Measurements from ENCODE around the gene ADGRG1. TPM values are rescaled to one million over a fixed set of nuclear protein-coding genes. Genes with fewer than 3 reads are reported as not detected.

ADGRG1 gene
- total and polyA plus RNA-seq, 2 donors (not counting 1 experiment from before 2014, with no cell fraction given) = 0.20 to 0.61 TPM

DNA sequence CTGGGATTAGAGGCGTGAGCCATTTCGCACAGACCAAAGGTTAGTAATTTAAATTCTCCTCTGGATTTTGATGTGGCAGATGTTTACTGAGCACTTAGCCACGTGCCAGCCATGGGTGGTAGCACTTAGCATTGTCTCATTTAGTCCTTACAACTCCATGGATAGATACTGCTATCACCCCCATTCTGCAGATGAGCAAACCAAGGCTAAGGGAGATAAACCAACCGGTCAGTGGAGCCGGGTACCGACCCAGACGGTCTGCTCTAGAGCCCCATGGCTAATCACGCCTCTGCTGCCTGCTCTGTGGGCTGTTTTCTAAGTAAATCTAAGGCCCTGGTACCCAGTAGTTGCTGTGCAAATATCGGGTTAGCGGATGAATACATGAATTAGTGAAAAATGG is 12.6 kb upstream of the ADGRG1 start:
- DNase-seq (no peak), ATAC-seq (ENCODE audit: low read depth) (no peak)
- Histone ChIP-seq H3K4me1 (ENCODE audit: control insufficient read depth in 2 of 2, insufficient read depth in 2 of 2, low read length in 2 of 2) (no peaks in the 10 kb centered on the region), H3K4me3 (ENCODE audit: control extremely low read depth in 1 of 5, extremely low read depth in 1 of 5, insufficient read depth in 1 of 5, low read depth in 2 of 5, low read length in 4 of 5) (no peak overlapping the region), H2AFZ (ENCODE audit: insufficient read depth, low read depth, low read length, poor library complexity, severe bottlenecking) (no peak overlapping the region), H3K27me3 (replicated peaks in 1 of 4; ENCODE audit: control extremely low read depth in 1 of 4, control insufficient read depth in 3 of 4, insufficient read depth in 4 of 4, low read length in 3 of 4) (peaks cover 0 to 2% (median 0%) of the 10 kb centered on the region in 4 experiments), H3K36me3 (replicated peaks in 1 of 2; ENCODE audit: control extremely low read depth in 1 of 2, control insufficient read depth in 1 of 2, extremely low read depth in 1 of 2, insufficient read depth in 2 of 2, low read length in 1 of 2) (no peaks in the 10 kb centered on the region), H4K20me1 (ENCODE audit: control insufficient read depth, insufficient read depth, low read length, poor library complexity, severe bottlenecking) (no peaks in the 10 kb centered on the region), H3K4me2 (replicated peaks; ENCODE audit: low read depth, low read length, poor library complexity, severe bottlenecking) (no peak overlapping the region), H3K9ac (ENCODE audit: low read length) (no peak overlapping the region), H3K79me2 (ENCODE audit: control insufficient read depth, insufficient read depth, low read length) (no peaks in the 10 kb centered on the region), H3K9me3 (ENCODE audit: control extremely low read depth in 1 of 3, control insufficient read depth in 2 of 3, insufficient read depth in 1 of 3, low read length in 2 of 3) (no peaks in the 10 kb centered on the region), H3K27ac (ENCODE audit: low read length in 2 of 2) (no peak overlapping the region)
- peaks cover 5% of the 10 kb centered on the region for H3K27me3 Mint-ChIP-seq
- H3K4me3 Mint-ChIP-seq = no peak overlapping the region
- H3K27ac Mint-ChIP-seq = no peak overlapping the region
- CTCF ChIA-PET = no interaction called here
- no peaks in the 10 kb centered on the region for H3K9me3 Mint-ChIP-seq (ENCODE audit: insufficient read depth)
- intact Hi-C loops (cut with micrococcal nuclease) = no loop called here
- WGBS (ENCODE audit: insufficient coverage) = 95% methylated on average over 9 of the region's 10 CpGs
- no peaks in the 10 kb centered on the region for H3K4me1 Mint-ChIP-seq
- TF ChIP-seq, protein P1, sequence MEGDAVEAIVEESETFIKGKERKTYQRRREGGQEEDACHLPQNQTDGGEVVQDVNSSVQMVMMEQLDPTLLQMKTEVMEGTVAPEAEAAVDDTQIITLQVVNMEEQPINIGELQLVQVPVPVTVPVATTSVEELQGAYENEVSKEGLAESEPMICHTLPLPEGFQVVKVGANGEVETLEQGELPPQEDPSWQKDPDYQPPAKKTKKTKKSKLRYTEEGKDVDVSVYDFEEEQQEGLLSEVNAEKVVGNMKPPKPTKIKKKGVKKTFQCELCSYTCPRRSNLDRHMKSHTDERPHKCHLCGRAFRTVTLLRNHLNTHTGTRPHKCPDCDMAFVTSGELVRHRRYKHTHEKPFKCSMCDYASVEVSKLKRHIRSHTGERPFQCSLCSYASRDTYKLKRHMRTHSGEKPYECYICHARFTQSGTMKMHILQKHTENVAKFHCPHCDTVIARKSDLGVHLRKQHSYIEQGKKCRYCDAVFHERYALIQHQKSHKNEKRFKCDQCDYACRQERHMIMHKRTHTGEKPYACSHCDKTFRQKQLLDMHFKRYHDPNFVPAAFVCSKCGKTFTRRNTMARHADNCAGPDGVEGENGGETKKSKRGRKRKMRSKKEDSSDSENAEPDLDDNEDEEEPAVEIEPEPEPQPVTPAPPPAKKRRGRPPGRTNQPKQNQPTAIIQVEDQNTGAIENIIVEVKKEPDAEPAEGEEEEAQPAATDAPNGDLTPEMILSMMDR (IDR thresholded peaks at IDR 0.05) = no peak
- no peak for TF ChIP-seq EZH2 (IDR thresholded peaks at IDR 0.05; ENCODE audit: borderline replicate concordance, insufficient read depth, low read depth, low read length, poor library complexity, severe bottlenecking)
- POLR2A ChIA-PET = no interaction called here

DNA sequence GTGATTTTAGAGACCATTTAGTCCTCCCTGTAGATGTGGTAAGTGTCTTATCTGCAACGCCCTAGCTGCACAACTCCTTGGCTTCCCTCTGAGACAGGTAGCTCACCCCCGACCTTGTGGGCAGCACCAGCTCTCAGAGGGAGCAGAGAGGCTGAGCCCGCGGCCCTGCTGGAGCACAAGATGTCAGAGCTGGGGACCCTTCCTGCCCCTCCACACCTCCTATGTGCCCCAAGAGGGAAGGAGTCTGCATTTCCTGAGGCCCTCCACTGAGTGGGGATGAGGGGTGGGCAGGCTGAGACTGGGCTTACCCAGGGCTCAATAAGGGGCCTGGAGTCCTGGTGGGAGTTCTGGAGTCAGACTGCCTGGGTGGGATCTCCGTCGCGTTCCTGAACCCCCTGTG is 12.2 kb upstream of the ADGRG1 start:
- H3K27ac Mint-ChIP-seq = no peak overlapping the region
- no peak overlapping the region for H3K4me3 Mint-ChIP-seq
- no peak for DNase-seq

More for the DNA sequence above, 12.2 kb upstream of the ADGRG1 start:
- TF ChIP-seq, protein P1 (IDR thresholded peaks at IDR 0.05) = no peak
- TF ChIP-seq EZH2 (IDR thresholded peaks at IDR 0.05; ENCODE audit: borderline replicate concordance, insufficient read depth, low read depth, low read length, poor library complexity, severe bottlenecking) = no peak
- H3K4me3 ChIP-seq (ENCODE audit: control extremely low read depth in 1 of 5, extremely low read depth in 1 of 5, insufficient read depth in 1 of 5, low read depth in 2 of 5, low read length in 4 of 5) = no peak overlapping the region
- no peaks in the 10 kb centered on the region for H3K4me1 Mint-ChIP-seq
- H3K27ac ChIP-seq (ENCODE audit: low read length in 2 of 2) = no peak overlapping the region
- CTCF ChIA-PET = no interaction called here
- H4K20me1 ChIP-seq (ENCODE audit: control insufficient read depth, insufficient read depth, low read length, poor library complexity, severe bottlenecking) = no peaks in the 10 kb centered on the region
- H3K79me2 ChIP-seq (ENCODE audit: control insufficient read depth, insufficient read depth, low read length) = no peaks in the 10 kb centered on the region
- H3K9me3 ChIP-seq (ENCODE audit: control extremely low read depth in 1 of 3, control insufficient read depth in 2 of 3, insufficient read depth in 1 of 3, low read length in 2 of 3) = no peaks in the 10 kb centered on the region
- H3K4me1 ChIP-seq (ENCODE audit: control insufficient read depth in 2 of 2, insufficient read depth in 2 of 2, low read length in 2 of 2) = no peaks in the 10 kb centered on the region
- no peak overlapping the region for H2AFZ ChIP-seq (ENCODE audit: insufficient read depth, low read depth, low read length, poor library complexity, severe bottlenecking)
- H3K9ac ChIP-seq (ENCODE audit: low read length) = no peak overlapping the region
- no peaks in the 10 kb centered on the region for H3K9me3 Mint-ChIP-seq (ENCODE audit: insufficient read depth)
- H3K27me3 ChIP-seq (replicated peaks in 1 of 4; ENCODE audit: control extremely low read depth in 1 of 4, control insufficient read depth in 3 of 4, insufficient read depth in 4 of 4, low read length in 3 of 4) = peaks cover 0 to 2% (median 0%) of the 10 kb centered on the region in 4 experiments
- intact Hi-C loops (cut with micrococcal nuclease) = no loop called here
- peaks cover 5% of the 10 kb centered on the region for H3K27me3 Mint-ChIP-seq
- H3K4me2 ChIP-seq (replicated peaks; ENCODE audit: low read depth, low read length, poor library complexity, severe bottlenecking) = no peak overlapping the region
- POLR2A ChIA-PET = no interaction called here
- H3K36me3 ChIP-seq (replicated peaks in 1 of 2; ENCODE audit: control extremely low read depth in 1 of 2, control insufficient read depth in 1 of 2, extremely low read depth in 1 of 2, insufficient read depth in 2 of 2, low read length in 1 of 2) = no peaks in the 10 kb centered on the region
- no peak for ATAC-seq (ENCODE audit: low read depth)
- 88% methylated on average over 2 of the region's 7 CpGs for WGBS (ENCODE audit: insufficient coverage)

All from B cell (primary cell).